Smooth muscle cell (in vitro differentiated cells): ENCODE results near the gene IRAK2. TPM values are rescaled to one million over a fixed set of nuclear protein-coding genes. Genes with fewer than 3 reads are reported as not detected.
A peak's percentile ranks its signal among the peaks of the same experiment; 100 is the strongest.

Experiments used
- DNase-seq: peaks from one replicate; lab custom pipeline; 2025; ENCODE audit not compliant: unreplicated experiment; lab: John Stamatoyannopoulos, UW
- H2AFZ ChIP-seq: fragments of 200-600 bp; sonication (generic); 2 replicates; pipeline ENCODE4 v1.6.0; 2016; ENCODE audit warnings: antibody characterized with exemption, low read depth, mild to moderate bottlenecking
- H3F3A ChIP-seq: fragments of 200-600 bp; sonication (generic); 2 replicates; pipeline ENCODE4 v1.6.0; 2017; ENCODE audit warnings: antibody characterized with exemption, low read depth
- H3K27ac ChIP-seq: fragments of 200-600 bp; sonication (generic); 2 replicates; pipeline ENCODE4 v1.5.1; 2016; ENCODE audit warnings: low read depth, mild to moderate bottlenecking
- H3K27me3 ChIP-seq: fragments of 200-600 bp; sonication (generic); 2 replicates; pipeline ENCODE4 v1.6.1; 2016; ENCODE audit warnings: low read depth, mild to moderate bottlenecking
- H3K36me3 ChIP-seq: fragments of 200-600 bp; sonication (generic); 2 replicates; pipeline ENCODE4 v1.5.1; 2016; ENCODE audit warnings: low read depth
- H3K4me1 ChIP-seq: fragments of 200-600 bp; sonication (generic); 2 replicates; pipeline ENCODE4 v1.5.1; 2016; ENCODE audit warnings: low read depth
- H3K4me2 ChIP-seq: fragments of 200-600 bp; sonication (generic); 2 replicates; pipeline ENCODE4 v1.6.0; 2016; ENCODE audit warnings: mild to moderate bottlenecking
- H3K4me3 ChIP-seq: fragments of 200-600 bp; sonication (generic); 2 replicates; pipeline ENCODE4 v1.5.1; 2016; ENCODE audit warnings: mild to moderate bottlenecking
- H3K79me2 ChIP-seq: fragments of 200-600 bp; sonication (generic); 2 replicates; pipeline ENCODE4 v1.6.0; 2016; ENCODE audit warnings: low read depth, mild to moderate bottlenecking
- H3K9ac ChIP-seq: fragments of 200-600 bp; sonication (generic); 2 replicates; pipeline ENCODE4 v1.6.0; 2016; ENCODE audit warnings: low read depth
- H3K9me3 ChIP-seq: fragments of 200-600 bp; sonication (generic); replicated peaks from 2 replicates; pipeline ENCODE4 v1.5.1; 2016; ENCODE audit warnings: low read depth
- H4K20me1 ChIP-seq: fragments of 200-600 bp; sonication (generic); 2 replicates; pipeline ENCODE4 v1.6.0; 2016; ENCODE audit warnings: low read depth
- CTCF ChIP-seq: fragments of 200-600 bp; sonication (generic); IDR thresholded peaks from 2 replicates; pipeline ENCODE4 v1.5.1; 2017; ENCODE audit warnings: borderline replicate concordance, mild to moderate bottlenecking, antibody characterized with exemption; ENCODE audit not compliant: insufficient read depth, poor library complexity, severe bottlenecking
- WGBS: methylation state at CpG from one replicate; pipeline ENCODE4 v1.1.7; 2016; ENCODE audit warnings: low lambda C conversion rate; 5-methylcytosine and 5-hydroxymethylcytosine counted together
- polyA plus RNA-seq: library from polyadenylated mRNA; unstranded; fragments of >200 nt; fragmentation: Nextera tagmentation; extraction: Ambion mirVana; gene quantifications from 2 replicates; pipeline ENCODE4 v1.2.1, GENCODE V29; 2016
- total RNA-seq: library from RNA; depleted of rRNA; stranded (reverse); fragments of >200 nt; gene quantifications from 2 replicates; pipeline ENCODE4 v1.2.3, GENCODE V29; 2014

IRAK2 gene
- total and polyA plus RNA-seq, 2 experiments from 2014 or later = 3.3 to 3.4 TPM

- Histone ChIP-seq H4K20me1 (no peaks in the 10 kb centered on the region), H3K79me2 (no peaks in the 10 kb centered on the region), H3K4me1 (peaks cover 4% of the 10 kb centered on the region), H3K9ac (no peak overlapping the region), H3K27me3 (no peaks in the 10 kb centered on the region), H3F3A (no peaks in the 10 kb centered on the region), H3K36me3 (no peaks in the 10 kb centered on the region), H3K4me3 (no peak overlapping the region), H3K4me2 (no peak overlapping the region), H3K27ac (no peak overlapping the region), H2AFZ (no peak overlapping the region), H3K9me3 (no peaks in the 10 kb centered on the region)
- 94% methylated on average over 5 of the region's 5 CpGs for WGBS
- TF ChIP-seq CTCF = no peak
- no peak for DNase-seq
Measured at GRCh38 chr3:10182950-10183349, 18.2 kb downstream of the IRAK2 start.

- Histone ChIP-seq H3K9ac (no peak overlapping the region), H3F3A (no peaks in the 10 kb centered on the region), H3K9me3 (no peaks in the 10 kb centered on the region), H3K36me3 (no peaks in the 10 kb centered on the region), H3K4me1 (peaks cover 4% of the 10 kb centered on the region), H3K27me3 (no peaks in the 10 kb centered on the region), H4K20me1 (no peaks in the 10 kb centered on the region), H3K27ac (no peak overlapping the region), H3K79me2 (no peaks in the 10 kb centered on the region), H3K4me3 (no peak overlapping the region), H2AFZ (no peak overlapping the region), H3K4me2 (no peak overlapping the region)
- no peak for TF ChIP-seq CTCF
- 74% methylated on average over 2 of the region's 2 CpGs for WGBS
- DNase-seq = no peak
Measured at GRCh38 chr3:10184250-10184649, 19.5 kb downstream of the IRAK2 start.

- no peak overlapping the region for H3K4me3 ChIP-seq
- WGBS = 65% methylated on average over 12 of the region's 12 CpGs
- H4K20me1 ChIP-seq = no peaks in the 10 kb centered on the region
- H3K27ac ChIP-seq = peak overlapping the region; percentile 34
- H3K27me3 ChIP-seq = no peaks in the 10 kb centered on the region
- H3K9ac ChIP-seq = no peak overlapping the region
- peak overlapping the region; percentile 65 for H3K4me2 ChIP-seq
- H3K36me3 ChIP-seq = no peaks in the 10 kb centered on the region
- no peak overlapping the region for H2AFZ ChIP-seq
- no peaks in the 10 kb centered on the region for H3F3A ChIP-seq
- H3K9me3 ChIP-seq = no peaks in the 10 kb centered on the region
- no peaks in the 10 kb centered on the region for H3K79me2 ChIP-seq
- no peak for DNase-seq
- H3K4me1 ChIP-seq = peaks cover 4% of the 10 kb centered on the region
- TF ChIP-seq CTCF = no peak
Measured at GRCh38 chr3:10185804-10186762, 21.4 kb downstream of the IRAK2 start.
